Measurements from ENCODE around the gene PCDHB2.
"Not testable (repeated sequence)": the region's sequence is repeated elsewhere in the genome, so short reads cannot be mapped to it uniquely, and the experiment has no call there.

Gene PCDHB2

GRCh38 chr5:141137346-141137745 is 42.9 kb downstream of the PCDHB2 start:
- DNase-seq, result not testable (repeated sequence)
